Transverse colon (tissue), 4 donors: Measurements from ENCODE around the gene ARFGAP2. TPM values are rescaled to one million over a fixed set of nuclear protein-coding genes. Genes with fewer than 3 reads are reported as not detected.
A peak's percentile ranks its signal among the peaks of the same experiment; 100 is the strongest.

Source experiments
- DNase-seq: peaks from one replicate; pipeline ENCODE4 v3.0.0-alpha.2; 2019
- H3K27ac ChIP-seq, 4 donors: fragments of 200-600 bp; sonication (generic); 2 replicates each; pipeline ENCODE4 v1.5.1; 2016 to 2018; ENCODE audit warnings: inconsistent platforms in 4 of 4
- H3K27me3 ChIP-seq: fragments of 200-600 bp; sonication (generic); 2 replicates; pipeline ENCODE4 v1.5.1; 2017; ENCODE audit warnings: inconsistent platforms
- H3K36me3 ChIP-seq, 4 donors: fragments of 200-600 bp; sonication (generic); 2 replicates each; pipeline ENCODE4 v1.5.1; 2017 to 2019; ENCODE audit warnings: inconsistent platforms in 4 of 4
- H3K4me1 ChIP-seq, 4 donors: fragments of 200-600 bp; sonication (generic); 2 replicates each; pipeline ENCODE4 v1.5.1; 2017 to 2020; ENCODE audit warnings: inconsistent platforms in 4 of 4
- H3K4me3 ChIP-seq, 4 donors: fragments of 200-600 bp; sonication (generic); 1 replicate in 1 of 4; 2 replicates in 3 of 4; pipeline versions ENCODE4 v1.5.1 to v1.6.1; 2017 to 2019; ENCODE audit warnings: inconsistent platforms in 4 of 4
- H3K9me3 ChIP-seq, 2 donors: fragments of 200-600 bp; sonication (generic); 2 replicates each; pipeline ENCODE4 v1.5.1; 2017 to 2019; ENCODE audit warnings: inconsistent platforms in 2 of 2
- EP300 ChIP-seq: sonication (generic); formaldehyde crosslinking; IDR thresholded peaks from one replicate; pipeline ENCODE4 v1.6.1; 2017; ENCODE audit warnings: antibody characterized with exemption, low read depth
- POLR2A ChIP-seq: fragments of 450-650 bp; IDR thresholded peaks from one replicate; pipeline ENCODE4 v1.6.1; 2016; ENCODE audit warnings: antibody characterized with exemption, mild to moderate bottlenecking, moderate library complexity
- POLR2AphosphoS5 ChIP-seq, 3 donors: sonication (generic); formaldehyde crosslinking; IDR thresholded peaks; one replicate each; pipeline ENCODE4 v1.6.1; 2016; ENCODE audit warnings: antibody characterized with exemption in 3 of 3
- WGBS, 2 donors: methylation state at CpG; one replicate each; pipeline ENCODE4 v1.1.5; 2018; ENCODE audit warnings: low coverage in 1 of 2; 5-methylcytosine and 5-hydroxymethylcytosine counted together
- in situ Hi-C, 4 donors: fragments of 200-750 bp; cut with MboI; loops; one replicate each; pipeline versions ENCODE4 v1.15.0 to v1.15.1; 2017; ENCODE audit warnings: low sequenced_read_pairs in 3 of 4, low pct_ligation_motif_present in 1 of 4, low pct_unique_long_range_greater_than_20kb in 1 of 4
- intact Hi-C: fragments of 100-400 bp; cut with DNase I; formaldehyde crosslinking; loops from one replicate; pipeline ENCODE4 v1.15.1; 2023; ENCODE audit warnings: low total_unique reads
- total RNA-seq, 4 donors: library from RNA; depleted of rRNA; stranded (reverse); fragments of >200 nt; gene quantifications; one replicate each; pipeline ENCODE4 v1.1.0, GENCODE V29; 2016
- TF ChIP-seq, protein P1 (sequence below), 5 experiments: fragments of 200-600 bp in 3 of 5; fragments of 450-650 bp in 2 of 5; sonication (generic) in 3 of 5; IDR thresholded peaks; 1 replicate in 2 of 5; 2 replicates in 3 of 5; pipeline ENCODE4 v1.5.1; 2016 to 2017; ENCODE audit warnings: antibody characterized with exemption in 5 of 5, inconsistent platforms in 3 of 5, mild to moderate bottlenecking in 2 of 5, moderate library complexity in 1 of 5

The ARFGAP2 gene
- total RNA-seq, 4 donors from 2014 or later = 123 to 213 (median 132) TPM

DNA sequence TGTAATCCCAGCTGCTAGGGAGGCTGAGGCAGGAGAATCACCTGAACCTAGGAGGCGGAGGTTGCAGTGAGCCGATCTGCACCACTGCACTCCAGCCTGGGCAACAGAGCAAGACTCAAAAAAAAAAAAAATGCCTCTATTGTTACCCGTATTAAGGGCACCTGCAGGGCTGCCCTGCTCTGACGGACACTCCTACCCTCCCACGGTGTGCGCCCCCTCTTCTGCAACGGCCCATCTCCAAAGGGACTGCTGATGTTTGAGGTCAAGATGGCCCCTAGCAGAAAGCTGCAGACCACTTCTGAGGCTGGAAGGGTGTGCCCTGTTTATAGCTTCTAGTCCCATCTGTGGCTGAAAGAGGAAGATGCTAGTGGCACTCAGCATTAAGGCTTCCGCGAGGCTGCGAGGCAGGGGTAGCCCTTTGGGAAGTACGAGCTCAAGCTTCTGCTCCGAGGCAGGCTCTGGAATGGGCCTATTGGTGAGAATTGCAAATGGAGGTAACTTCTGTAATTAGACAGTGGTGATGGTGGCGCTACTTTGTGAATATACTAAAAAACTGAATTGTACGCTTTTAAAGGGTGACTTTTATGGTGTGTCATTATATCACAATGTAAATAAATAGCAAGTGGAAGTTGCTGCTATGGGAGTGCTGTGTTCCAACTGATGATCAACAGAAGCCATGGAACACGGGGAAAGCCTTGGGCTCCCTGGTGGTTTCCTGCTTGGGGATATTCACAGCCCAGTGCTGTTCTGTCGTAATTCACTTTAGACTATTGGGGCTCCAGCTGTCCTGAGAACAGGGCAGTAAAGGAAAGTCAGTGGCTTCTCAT, 24.3 kb downstream of the ARFGAP2 start:
- Histone ChIP-seq H3K4me1 (peaks cover 3 to 37% (median 22%) of the 10 kb centered on the region in 4 donors), H3K27me3 (no peaks in the 10 kb centered on the region), H3K9me3 (no peaks in the 10 kb centered on the region), H3K36me3 (no peaks in the 10 kb centered on the region), H3K27ac (peak overlapping the region in 3 of 4 donors; percentile 34 to 56 (median 52)), H3K4me3 (no peak overlapping the region)
- in situ Hi-C loops = loop anchor here in 3 of 4 donors (5.0 to 10.0 kb wide), 3 partner anchors 238 to 268 kb away; partner anchors contain the start of gene LRP4 (in 1 of the 3)
- WGBS, 2 donors = 66% methylated on average over 16 of the region's 16 CpGs; no CpG with 5 or more reads in 1 of the 2 donors
- TF ChIP-seq EP300 (no peak), POLR2AphosphoS5 (IDR thresholded peaks at IDR 0.05) (no peak), POLR2A (no peak)
- TF ChIP-seq, protein P1, sequence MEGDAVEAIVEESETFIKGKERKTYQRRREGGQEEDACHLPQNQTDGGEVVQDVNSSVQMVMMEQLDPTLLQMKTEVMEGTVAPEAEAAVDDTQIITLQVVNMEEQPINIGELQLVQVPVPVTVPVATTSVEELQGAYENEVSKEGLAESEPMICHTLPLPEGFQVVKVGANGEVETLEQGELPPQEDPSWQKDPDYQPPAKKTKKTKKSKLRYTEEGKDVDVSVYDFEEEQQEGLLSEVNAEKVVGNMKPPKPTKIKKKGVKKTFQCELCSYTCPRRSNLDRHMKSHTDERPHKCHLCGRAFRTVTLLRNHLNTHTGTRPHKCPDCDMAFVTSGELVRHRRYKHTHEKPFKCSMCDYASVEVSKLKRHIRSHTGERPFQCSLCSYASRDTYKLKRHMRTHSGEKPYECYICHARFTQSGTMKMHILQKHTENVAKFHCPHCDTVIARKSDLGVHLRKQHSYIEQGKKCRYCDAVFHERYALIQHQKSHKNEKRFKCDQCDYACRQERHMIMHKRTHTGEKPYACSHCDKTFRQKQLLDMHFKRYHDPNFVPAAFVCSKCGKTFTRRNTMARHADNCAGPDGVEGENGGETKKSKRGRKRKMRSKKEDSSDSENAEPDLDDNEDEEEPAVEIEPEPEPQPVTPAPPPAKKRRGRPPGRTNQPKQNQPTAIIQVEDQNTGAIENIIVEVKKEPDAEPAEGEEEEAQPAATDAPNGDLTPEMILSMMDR (IDR thresholded peaks at IDR 0.05) = no peak
- intact Hi-C loops = no loop called here
- no peak for DNase-seq

DNA sequence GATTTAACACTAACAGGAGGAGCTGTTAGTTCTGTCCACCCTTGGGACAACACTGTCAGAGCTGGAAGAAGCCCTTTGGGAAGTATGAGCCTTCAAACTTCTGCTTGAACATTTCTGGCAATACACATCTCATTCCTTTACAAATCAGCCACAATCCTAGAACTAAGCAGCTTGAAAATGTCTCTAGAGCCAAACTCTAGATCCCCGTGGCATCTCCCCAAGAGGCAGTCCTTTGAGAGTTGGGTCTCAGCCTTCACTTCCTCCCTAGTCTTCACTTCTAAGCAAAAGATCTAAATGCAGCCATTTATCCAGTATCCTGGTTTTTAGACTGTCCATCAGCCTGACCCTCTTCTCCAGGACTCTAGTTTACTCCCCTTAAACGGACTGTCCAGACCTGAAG, 26.9 kb downstream of the ARFGAP2 start:
- TF ChIP-seq EP300 = no peak
- TF ChIP-seq, protein P1 (IDR thresholded peaks at IDR 0.05) = no peak
- no peak for TF ChIP-seq POLR2A
- TF ChIP-seq POLR2AphosphoS5 (IDR thresholded peaks at IDR 0.05) = no peak
- 45 to 64% methylated on average over 1 to 2 of the region's 2 CpGs for WGBS, 2 donors
- H3K4me1 ChIP-seq = peaks cover 3 to 37% (median 22%) of the 10 kb centered on the region in 4 donors
- H3K27me3 ChIP-seq = no peaks in the 10 kb centered on the region
- in situ Hi-C loops = loop anchor here in 3 of 4 donors (5.0 to 10.0 kb wide), 3 partner anchors 235 to 265 kb away; partner anchors contain the start of gene LRP4 (in 1 of the 3)
- H3K27ac ChIP-seq = peak overlapping the region in 1 of 4 donors; percentile 3
- no peaks in the 10 kb centered on the region for H3K9me3 ChIP-seq
- DNase-seq = no peak
- H3K36me3 ChIP-seq = no peaks in the 10 kb centered on the region
- no peak overlapping the region for H3K4me3 ChIP-seq
- intact Hi-C loops = no loop called here

- 11 to 48% methylated on average over 2 to 10 of the region's 10 CpGs for WGBS, 2 donors
- DNase-seq = no peak
These were observed 27.7 kb downstream of the ARFGAP2 start for GRCh38 chr11:47148903-47149531.

GRCh38 chr11:47148270-47148669, 28.4 kb downstream of the ARFGAP2 start:
- no peaks in the 10 kb centered on the region for H3K9me3 ChIP-seq
- WGBS, 2 donors = 82% methylated on average over 4 of the region's 4 CpGs; no CpG with 5 or more reads in 1 of the 2 donors
- H3K27ac ChIP-seq = no peak overlapping the region
- intact Hi-C loops (no loop called here), in situ Hi-C loops (no loop called here)
- no peaks in the 10 kb centered on the region for H3K27me3 ChIP-seq
- H3K4me1 ChIP-seq = peaks cover 6 to 27% (median 15%) of the 10 kb centered on the region in 4 donors
- no peak for DNase-seq
- no peak overlapping the region for H3K4me3 ChIP-seq
- TF ChIP-seq POLR2A (no peak), EP300 (no peak), POLR2AphosphoS5 (IDR thresholded peaks at IDR 0.05) (no peak)
- TF ChIP-seq, protein P1 (IDR thresholded peaks at IDR 0.05) = no peak
- no peaks in the 10 kb centered on the region for H3K36me3 ChIP-seq

More at GRCh38 chr11:47148903-47149531, 27.7 kb downstream of the ARFGAP2 start:
- Histone ChIP-seq H3K27me3 (no peaks in the 10 kb centered on the region), H3K36me3 (no peaks in the 10 kb centered on the region), H3K27ac (peak overlapping the region in 2 of 4 donors; percentile 3 to 20), H3K9me3 (no peaks in the 10 kb centered on the region), H3K4me3 (no peak overlapping the region), H3K4me1 (peaks cover 3 to 34% (median 22%) of the 10 kb centered on the region in 4 donors)
- intact Hi-C loops = no loop called here
- TF ChIP-seq POLR2AphosphoS5 (IDR thresholded peaks at IDR 0.05) = no peak
- no peak for TF ChIP-seq EP300
- TF ChIP-seq, protein P1 (IDR thresholded peaks at IDR 0.05) = no peak
- no peak for TF ChIP-seq POLR2A
- in situ Hi-C loops = no loop called here
